Esophagus muscularis mucosa (tissue), 4 donors: Measurements from ENCODE around the gene TWNK. TPM values are rescaled to one million over a fixed set of nuclear protein-coding genes. Genes with fewer than 3 reads are reported as not detected.

Experiments
- DNase-seq: peaks from one replicate; pipeline ENCODE4 v3.0.0-alpha.2; 2017; ENCODE audit errors: extremely low spot score
- H3K27ac ChIP-seq, 4 donors: fragments of 200-600 bp; sonication (generic); replicated peaks in 1 of 4; 1 replicate in 3 of 4; 2 replicates in 1 of 4; pipeline ENCODE4 v1.5.1; 2016 to 2019; ENCODE audit warnings: mild to moderate bottlenecking in 1 of 4
- H3K27me3 ChIP-seq, 4 donors: fragments of 200-600 bp; sonication (generic); one replicate each; pipeline versions ENCODE4 v1.5.1 to v1.6.0; 2016 to 2019
- H3K36me3 ChIP-seq, 4 donors: fragments of 200-600 bp; sonication (generic); one replicate each; pipeline ENCODE4 v1.5.1; 2016 to 2019
- H3K4me1 ChIP-seq, 4 donors: fragments of 200-600 bp; sonication (generic); one replicate each; pipeline ENCODE4 v1.5.1; 2016 to 2019
- H3K4me3 ChIP-seq, 4 donors: fragments of 200-600 bp; sonication (generic); 1 replicate in 2 of 4; 2 replicates in 2 of 4; pipeline ENCODE4 v1.5.1; 2016 to 2019; ENCODE audit warnings: mild to moderate bottlenecking in 4 of 4, moderate library complexity in 1 of 4
- H3K9me3 ChIP-seq, 4 donors: fragments of 200-600 bp; sonication (generic); 1 replicate in 3 of 4; 2 replicates in 1 of 4; pipeline ENCODE4 v1.5.1; 2016 to 2019
- CTCF ChIP-seq, 3 experiments: fragments of 200-600 bp in 2 of 3; fragments of 450-650 bp in 1 of 3; sonication (generic) in 2 of 3; IDR thresholded peaks; one replicate each; pipeline ENCODE4 v1.5.1; 2017 to 2019; ENCODE audit warnings: antibody characterized with exemption in 3 of 3, mild to moderate bottlenecking in 2 of 3, moderate library complexity in 1 of 3
- EP300 ChIP-seq: sonication (generic); formaldehyde crosslinking; IDR thresholded peaks from one replicate; pipeline ENCODE4 v1.6.1; 2017; ENCODE audit warnings: antibody characterized with exemption
- POLR2A ChIP-seq: fragments of 450-650 bp; IDR thresholded peaks from one replicate; pipeline ENCODE4 v1.6.1; 2017; ENCODE audit warnings: antibody characterized with exemption, moderate library complexity, mild to moderate bottlenecking, low read depth
- POLR2AphosphoS5 ChIP-seq, 2 donors: sonication (generic); formaldehyde crosslinking; IDR thresholded peaks; one replicate each; pipeline ENCODE4 v1.6.1; 2017; ENCODE audit warnings: antibody characterized with exemption in 2 of 2
- WGBS: methylation state at CpG from one replicate; pipeline ENCODE4 v1.1.5; 2018; 5-methylcytosine and 5-hydroxymethylcytosine counted together
- intact Hi-C: fragments of 100-400 bp; cut with DNase I; formaldehyde crosslinking; loops from one replicate; pipeline ENCODE4 v1.15.1; 2023
- total RNA-seq, 4 donors: library from RNA; depleted of rRNA; stranded (reverse); fragments of >200 nt; gene quantifications; one replicate each; pipeline versions ENCODE4 v1.1.0 to v1.2.1, GENCODE V29; 2016

Gene TWNK
- 10 to 100 TPM in 2 of 4 donors, 1 to 10 TPM in 2; 3.7 to 11.1 (median 9.0) TPM for total RNA-seq

GRCh38 chr10:100986952-100987684 is at the start of gene TWNK, which contains the start of gene MRPL43:
Gene TWNK (plus strand): TSS chr10:100987543. CDS start chr10:100988211, 668 bp downstream.
Gene MRPL43 (minus strand): TSS chr10:100987497. CDS start chr10:100987443, 54 bp downstream.
- TF ChIP-seq EP300 (no peak), CTCF (IDR thresholded peaks at IDR 0.05) (peak in 1 of 3 experiments; percentile 8), POLR2AphosphoS5 (IDR thresholded peaks at IDR 0.05) (peak; percentile 80 to 87)
- no peaks in the 10 kb centered on the region for H3K27me3 ChIP-seq
- intact Hi-C loops, result loop anchor here (5.0 kb wide), 1 partner anchor 40 kb away; no protein-coding TSS in a partner anchor
- H3K4me1 ChIP-seq, result peaks cover 22 to 51% (median 38%) of the 10 kb centered on the region in 4 donors
- H3K36me3 ChIP-seq, result peaks cover 9 to 67% (median 55%) of the 10 kb centered on the region in 4 donors
- H3K27ac ChIP-seq, result peak within 1 kb of the TSS; percentile 77 to 86 (median 82)
- WGBS, result 2% methylated on average over 40 of the region's 75 CpGs
- H3K9me3 ChIP-seq, result no peaks in the 10 kb centered on the region
- H3K4me3 ChIP-seq, result peak within 1 kb of the TSS; percentile 76 to 92 (median 90)
- peak; percentile 97 for DNase-seq

GRCh38 chr10:100939763-100940344 is 47.5 kb upstream of the TWNK start:
- Histone ChIP-seq H3K4me3 (no peak overlapping the region), H3K36me3 (peaks cover 42 to 98% (median 83%) of the 10 kb centered on the region in 4 donors), H3K27ac (no peak overlapping the region), H3K27me3 (no peaks in the 10 kb centered on the region), H3K9me3 (no peaks in the 10 kb centered on the region), H3K4me1 (no peaks in the 10 kb centered on the region)
- no peak for TF ChIP-seq CTCF (IDR thresholded peaks at IDR 0.05)
- intact Hi-C loops, result no loop called here
- no peak for DNase-seq

- no peak for DNase-seq
- WGBS, result 91% methylated on average over 3 of the region's 3 CpGs
- Histone ChIP-seq H3K4me1 (no peaks in the 10 kb centered on the region), H3K4me3 (no peak overlapping the region), H3K36me3 (peaks cover 48 to 100% (median 90%) of the 10 kb centered on the region in 4 donors), H3K27ac (no peak overlapping the region), H3K9me3 (no peaks in the 10 kb centered on the region), H3K27me3 (no peaks in the 10 kb centered on the region)
- intact Hi-C loops, result no loop called here
- TF ChIP-seq EP300, result no peak
These were observed 45.1 kb upstream of the TWNK start for GRCh38 chr10:100942229-100942628.

DNA sequence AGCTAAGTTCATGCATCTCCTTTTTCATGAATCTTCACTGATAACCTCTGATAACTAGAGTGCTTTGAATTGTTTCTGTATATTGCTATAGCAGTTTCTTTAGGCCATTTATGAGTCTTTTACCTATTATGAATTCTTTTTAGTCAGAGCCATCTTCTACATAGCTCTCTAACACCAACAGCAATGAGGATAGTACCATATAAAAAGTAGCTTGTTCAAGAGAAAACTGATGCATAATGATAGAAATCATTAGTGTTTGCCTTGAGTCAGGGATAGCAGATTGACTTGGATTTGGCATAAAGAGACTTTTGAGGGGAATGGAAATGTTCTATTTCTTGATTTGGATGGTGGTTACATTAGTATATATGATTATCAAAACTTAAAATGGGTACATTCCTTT is 43.8 kb upstream of the TWNK start:
- Histone ChIP-seq H3K27me3 (no peaks in the 10 kb centered on the region), H3K36me3 (peaks cover 53 to 100% (median 90%) of the 10 kb centered on the region in 4 donors), H3K27ac (no peak overlapping the region), H3K4me1 (no peaks in the 10 kb centered on the region), H3K9me3 (no peaks in the 10 kb centered on the region), H3K4me3 (no peak overlapping the region)
- no peak for DNase-seq
- intact Hi-C loops, result no loop called here
- TF ChIP-seq POLR2A, result no peak
- TF ChIP-seq CTCF (IDR thresholded peaks at IDR 0.05), result no peak
- TF ChIP-seq POLR2AphosphoS5 (IDR thresholded peaks at IDR 0.05), result no peak
- TF ChIP-seq EP300, result no peak

DNA sequence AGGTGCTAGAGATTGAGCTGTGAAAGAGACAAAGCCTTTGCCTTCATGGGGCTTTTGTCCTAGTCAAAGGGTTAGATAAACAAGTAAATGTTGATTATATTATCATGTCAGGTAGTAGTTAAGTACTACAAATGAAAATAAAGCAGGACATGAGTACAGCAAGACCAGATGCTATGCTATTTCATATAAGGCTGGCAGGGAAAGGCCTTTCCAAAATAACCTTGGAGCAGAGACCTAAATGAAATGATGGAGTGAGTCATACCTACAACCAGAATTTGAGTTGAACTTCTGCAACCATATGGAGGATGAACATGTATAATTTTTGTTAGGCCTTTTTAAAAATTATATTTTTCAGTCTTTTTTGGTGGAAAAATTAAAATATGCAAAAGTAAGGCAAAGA is 41.6 kb upstream of the TWNK start:
- Histone ChIP-seq H3K9me3 (no peaks in the 10 kb centered on the region), H3K4me3 (no peak overlapping the region), H3K4me1 (no peaks in the 10 kb centered on the region), H3K36me3 (peaks cover 60 to 100% (median 91%) of the 10 kb centered on the region in 4 donors), H3K27ac (no peak overlapping the region), H3K27me3 (no peaks in the 10 kb centered on the region)
- intact Hi-C loops, result no loop called here
- no peak for DNase-seq
- TF ChIP-seq EP300 (no peak), CTCF (IDR thresholded peaks at IDR 0.05) (no peak), POLR2AphosphoS5 (IDR thresholded peaks at IDR 0.05) (no peak), POLR2A (no peak)
